Type B pancreatic cell (in vitro differentiated cells): ENCODE results near the gene C20orf96. TPM values are rescaled to one million over a fixed set of nuclear protein-coding genes. Genes with fewer than 3 reads are reported as not detected.
"Not testable (repeated sequence)": the region's sequence is repeated elsewhere in the genome, so short reads cannot be mapped to it uniquely, and the experiment has no call there.

Experiments
- DNase-seq: peaks from one replicate; pipeline ENCODE4 v3.0.0; 2021; ENCODE audit warnings: mixed read lengths; ENCODE audit not compliant: unreplicated experiment; ENCODE audit errors: extremely low spot score
- H3K27ac Mint-ChIP-seq: 2 replicates; pipeline ENCODE4 v1.8.0; 2021; ENCODE audit warnings: mild to moderate bottlenecking, mixed read lengths
- H3K27me3 Mint-ChIP-seq: 2 replicates; pipeline ENCODE4 v1.8.0; 2021; ENCODE audit warnings: mixed read lengths
- H3K36me3 Mint-ChIP-seq: 2 replicates; pipeline ENCODE4 v1.8.0; 2021; ENCODE audit warnings: mixed read lengths
- H3K4me1 Mint-ChIP-seq: one replicate; pipeline ENCODE4 v1.8.0; 2021; ENCODE audit warnings: mixed read lengths; ENCODE audit not compliant: unreplicated experiment
- H3K4me3 Mint-ChIP-seq: 2 replicates; pipeline ENCODE4 v1.8.0; 2021; ENCODE audit warnings: mild to moderate bottlenecking, mixed read lengths
- H3K9me3 Mint-ChIP-seq: 2 replicates; pipeline ENCODE4 v1.8.0; 2021; ENCODE audit warnings: mixed read lengths
- total RNA-seq: library from RNA; stranded (reverse); gene quantifications from 2 replicates; pipeline ENCODE4 v1.2.1, GENCODE V29; 2021; ENCODE audit warnings: low replicate concordance
- TF ChIP-seq, protein P1 (sequence below): fragments of 200-600 bp; sonication (generic); conservative IDR thresholded peaks from 2 replicates; pipeline ENCODE4 v1.5.0; 2021; ENCODE audit warnings: antibody characterized with exemption, mild to moderate bottlenecking

Gene C20orf96
- total RNA-seq, 1 donor from 2014 or later, result 27.0 TPM

GRCh38 chr20:237489-237888, 53.1 kb downstream of the C20orf96 start:
- TF ChIP-seq, protein P1, sequence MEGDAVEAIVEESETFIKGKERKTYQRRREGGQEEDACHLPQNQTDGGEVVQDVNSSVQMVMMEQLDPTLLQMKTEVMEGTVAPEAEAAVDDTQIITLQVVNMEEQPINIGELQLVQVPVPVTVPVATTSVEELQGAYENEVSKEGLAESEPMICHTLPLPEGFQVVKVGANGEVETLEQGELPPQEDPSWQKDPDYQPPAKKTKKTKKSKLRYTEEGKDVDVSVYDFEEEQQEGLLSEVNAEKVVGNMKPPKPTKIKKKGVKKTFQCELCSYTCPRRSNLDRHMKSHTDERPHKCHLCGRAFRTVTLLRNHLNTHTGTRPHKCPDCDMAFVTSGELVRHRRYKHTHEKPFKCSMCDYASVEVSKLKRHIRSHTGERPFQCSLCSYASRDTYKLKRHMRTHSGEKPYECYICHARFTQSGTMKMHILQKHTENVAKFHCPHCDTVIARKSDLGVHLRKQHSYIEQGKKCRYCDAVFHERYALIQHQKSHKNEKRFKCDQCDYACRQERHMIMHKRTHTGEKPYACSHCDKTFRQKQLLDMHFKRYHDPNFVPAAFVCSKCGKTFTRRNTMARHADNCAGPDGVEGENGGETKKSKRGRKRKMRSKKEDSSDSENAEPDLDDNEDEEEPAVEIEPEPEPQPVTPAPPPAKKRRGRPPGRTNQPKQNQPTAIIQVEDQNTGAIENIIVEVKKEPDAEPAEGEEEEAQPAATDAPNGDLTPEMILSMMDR, result no peak
- Mint-ChIP-seq H3K4me1 (no peaks in the 10 kb centered on the region), H3K36me3 (no peaks in the 10 kb centered on the region), H3K27ac (no peak overlapping the region), H3K9me3 (no peaks in the 10 kb centered on the region), H3K4me3 (no peak overlapping the region), H3K27me3 (peaks cover 27% of the 10 kb centered on the region)
- no peak for DNase-seq

GRCh38 chr20:235891-236290, 54.7 kb downstream of the C20orf96 start:
- no peak for DNase-seq
- Mint-ChIP-seq H3K27ac (no peak overlapping the region), H3K27me3 (peaks cover 20% of the 10 kb centered on the region), H3K4me3 (no peak overlapping the region), H3K9me3 (no peaks in the 10 kb centered on the region), H3K36me3 (no peaks in the 10 kb centered on the region), H3K4me1 (no peaks in the 10 kb centered on the region)
- TF ChIP-seq, protein P1, result no peak

DNA sequence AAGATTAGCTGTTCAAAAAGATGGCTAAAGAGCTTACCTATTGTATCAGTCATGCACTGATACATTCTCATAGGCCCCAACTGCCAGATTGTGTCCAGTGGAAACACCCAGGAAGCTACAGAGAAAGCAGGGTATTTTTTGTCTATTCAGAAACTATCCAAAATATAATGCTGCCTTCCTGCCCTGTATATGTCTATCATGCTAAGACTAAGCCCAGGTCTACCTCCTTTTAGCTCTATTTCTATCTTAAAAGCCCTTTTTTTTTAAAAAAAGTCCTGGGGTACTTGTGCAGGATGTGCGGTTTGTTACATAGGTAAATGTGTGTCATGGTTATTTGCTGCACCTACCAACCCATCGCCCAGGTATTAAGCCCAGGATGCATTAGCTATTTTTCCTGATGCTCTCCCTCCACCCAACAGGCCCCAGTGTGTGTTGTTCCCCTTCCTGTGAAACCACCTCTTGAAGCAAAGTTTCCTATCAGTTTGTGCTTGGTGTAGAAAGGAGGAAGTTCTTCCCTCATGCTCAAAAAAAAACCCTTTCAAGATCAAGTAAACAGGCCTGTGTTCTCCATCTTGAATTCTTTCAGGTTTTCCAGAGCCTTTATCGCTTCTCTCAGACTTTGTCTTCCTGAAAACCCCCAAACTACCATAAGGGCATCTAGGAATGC, 63.0 kb downstream of the C20orf96 start:
- no peaks in the 10 kb centered on the region for H3K4me1 Mint-ChIP-seq
- TF ChIP-seq, protein P1, result no peak
- no peak for DNase-seq
- no peak overlapping the region for H3K27ac Mint-ChIP-seq
- H3K36me3 Mint-ChIP-seq, result no peaks in the 10 kb centered on the region
- no peaks in the 10 kb centered on the region for H3K9me3 Mint-ChIP-seq
- peaks cover 46% of the 10 kb centered on the region for H3K27me3 Mint-ChIP-seq
- H3K4me3 Mint-ChIP-seq, result no peak overlapping the region

DNA sequence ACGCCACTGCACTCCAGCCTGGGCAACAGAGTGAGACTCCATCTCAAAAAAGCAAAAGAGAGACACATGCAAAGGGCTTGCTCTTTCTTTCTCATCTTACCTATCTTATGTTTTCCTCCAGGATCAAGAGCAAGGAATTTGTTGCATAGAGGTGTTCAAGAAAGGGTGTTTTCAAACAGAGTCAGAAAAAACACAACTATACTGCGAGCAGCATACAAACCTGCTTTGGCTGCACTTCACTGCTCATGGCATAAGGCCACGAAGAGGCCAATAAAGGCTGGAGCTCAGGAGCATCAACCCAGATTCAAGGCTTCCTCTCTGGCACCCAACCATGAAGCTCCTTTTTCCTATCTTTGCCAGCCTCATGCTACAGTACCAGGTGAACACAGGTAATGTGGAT, 63.6 kb downstream of the C20orf96 start, which contains the start of gene DEFB129:
Gene DEFB129, plus strand, starts transcription at position 301 of the 400 bp plus-strand sequence. Its CDS starts 31 bp downstream, at position 332.
- DNase-seq, result no peak
- peaks cover 48% of the 10 kb centered on the region for H3K27me3 Mint-ChIP-seq
- H3K9me3 Mint-ChIP-seq, result no peaks in the 10 kb centered on the region
- TF ChIP-seq, protein P1, result no peak
- no peaks in the 10 kb centered on the region for H3K4me1 Mint-ChIP-seq
- no peaks in the 10 kb centered on the region for H3K36me3 Mint-ChIP-seq
- H3K4me3 Mint-ChIP-seq, result no peak within 1 kb of the TSS
- no peak within 1 kb of the TSS for H3K27ac Mint-ChIP-seq

GRCh38 chr20:225879-226278, 64.7 kb downstream of the C20orf96 start:
- DNase-seq, H3K27ac Mint-ChIP-seq, H3K9me3 Mint-ChIP-seq, H3K4me3 Mint-ChIP-seq, H3K4me1 Mint-ChIP-seq, H3K36me3 Mint-ChIP-seq: not testable (repeated sequence)
- peaks cover 56% of the 10 kb centered on the region for H3K27me3 Mint-ChIP-seq

GRCh38 chr20:221258-221830, 69.2 kb downstream of the C20orf96 start:
- Mint-ChIP-seq H3K27ac (no peak overlapping the region), H3K27me3 (peaks cover 69% of the 10 kb centered on the region), H3K4me1 (no peaks in the 10 kb centered on the region), H3K9me3 (no peaks in the 10 kb centered on the region), H3K36me3 (no peaks in the 10 kb centered on the region), H3K4me3 (no peak overlapping the region)
- TF ChIP-seq, protein P1, result no peak
- no peak for DNase-seq
